Effector memory CD4-positive, alpha-beta T cell (primary cell): ENCODE measurements around the gene TSHZ2.

Source experiments
- DNase-seq, 3 donors: peaks; one replicate each; pipeline ENCODE4 v3.0.0-alpha.2; 2020
- H3K27ac ChIP-seq: 2 replicates; pipeline ENCODE4 v1.7.0; 2013; ENCODE audit warnings: mild to moderate bottlenecking, low read length, moderate library complexity; ENCODE audit not compliant: insufficient read depth, poor library complexity, severe bottlenecking
- H3K27me3 ChIP-seq: replicated peaks from 2 replicates; pipeline ENCODE4 v1.7.0; 2013; ENCODE audit warnings: mild to moderate bottlenecking, low read length; ENCODE audit not compliant: insufficient read depth, control insufficient read depth, poor library complexity, severe bottlenecking
- H3K36me3 ChIP-seq: 2 replicates; pipeline ENCODE4 v1.7.0; 2013; ENCODE audit warnings: mild to moderate bottlenecking, low read length, moderate library complexity; ENCODE audit not compliant: control insufficient read depth, insufficient read depth
- H3K4me1 ChIP-seq: 2 replicates; pipeline ENCODE4 v1.7.0; 2013; ENCODE audit warnings: low read length, mild to moderate bottlenecking; ENCODE audit not compliant: control insufficient read depth, insufficient read depth, poor library complexity, severe bottlenecking
- H3K4me3 ChIP-seq: 2 replicates; pipeline ENCODE4 v1.7.0; 2013; ENCODE audit warnings: low read length, low read depth, mild to moderate bottlenecking; ENCODE audit not compliant: insufficient read depth, poor library complexity, severe bottlenecking
- H3K9me3 ChIP-seq: 2 replicates; pipeline ENCODE4 v1.7.0; 2013; ENCODE audit warnings: mild to moderate bottlenecking, low read length, moderate library complexity; ENCODE audit not compliant: control insufficient read depth

The TSHZ2 gene

GRCh38 chr20:53150532-53150931 is 178.4 kb downstream of the TSHZ2 start:
- Histone ChIP-seq H3K9me3 (no peaks in the 10 kb centered on the region), H3K27me3 (no peaks in the 10 kb centered on the region), H3K4me1 (no peaks in the 10 kb centered on the region), H3K36me3 (no peaks in the 10 kb centered on the region), H3K4me3 (no peak overlapping the region), H3K27ac (no peak overlapping the region)
- no peak for DNase-seq

DNA sequence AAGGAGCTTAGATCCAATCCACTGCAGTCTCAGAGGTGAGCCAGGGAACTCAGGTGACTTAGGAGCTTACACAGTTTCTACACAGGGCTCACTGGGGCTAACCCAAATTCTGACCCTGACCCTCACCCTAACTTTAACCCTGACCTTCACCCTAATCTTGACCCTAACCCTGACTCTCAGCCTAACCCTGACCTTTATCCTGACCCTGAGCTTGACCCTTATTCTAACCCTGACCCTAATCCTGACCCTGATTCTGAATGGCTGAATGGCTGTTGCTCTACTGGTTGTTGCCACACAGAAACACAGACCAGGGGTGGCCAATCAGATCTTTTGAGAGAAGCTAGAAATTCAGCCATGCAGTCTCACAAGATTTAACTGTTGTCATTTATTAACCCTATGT is 180.1 kb downstream of the TSHZ2 start:
- Histone ChIP-seq H3K4me3 (no peak overlapping the region), H3K27me3 (no peaks in the 10 kb centered on the region), H3K36me3 (no peaks in the 10 kb centered on the region), H3K27ac (no peak overlapping the region), H3K9me3 (no peaks in the 10 kb centered on the region), H3K4me1 (no peaks in the 10 kb centered on the region)
- no peak for DNase-seq

DNA sequence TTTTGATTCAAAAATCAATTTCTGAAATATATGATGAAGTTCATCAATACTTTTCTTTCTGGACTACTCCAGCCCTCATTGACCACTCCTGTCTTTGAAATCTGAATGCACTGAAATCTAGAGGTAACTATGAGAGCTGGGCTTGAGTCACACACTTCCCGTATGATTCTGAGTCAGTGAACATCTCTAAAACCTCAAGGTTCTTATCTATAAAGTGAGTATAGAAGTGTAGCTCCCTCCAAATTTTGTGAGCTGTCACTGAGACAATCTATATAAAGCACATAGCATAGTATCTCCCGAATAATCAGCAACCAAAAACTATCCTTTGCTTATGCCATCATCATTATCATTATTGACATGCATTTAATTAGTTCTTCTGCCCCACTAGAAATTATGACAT is 182.4 kb downstream of the TSHZ2 start:
- no peak for DNase-seq
- Histone ChIP-seq H3K4me1 (no peaks in the 10 kb centered on the region), H3K27me3 (no peaks in the 10 kb centered on the region)

DNA sequence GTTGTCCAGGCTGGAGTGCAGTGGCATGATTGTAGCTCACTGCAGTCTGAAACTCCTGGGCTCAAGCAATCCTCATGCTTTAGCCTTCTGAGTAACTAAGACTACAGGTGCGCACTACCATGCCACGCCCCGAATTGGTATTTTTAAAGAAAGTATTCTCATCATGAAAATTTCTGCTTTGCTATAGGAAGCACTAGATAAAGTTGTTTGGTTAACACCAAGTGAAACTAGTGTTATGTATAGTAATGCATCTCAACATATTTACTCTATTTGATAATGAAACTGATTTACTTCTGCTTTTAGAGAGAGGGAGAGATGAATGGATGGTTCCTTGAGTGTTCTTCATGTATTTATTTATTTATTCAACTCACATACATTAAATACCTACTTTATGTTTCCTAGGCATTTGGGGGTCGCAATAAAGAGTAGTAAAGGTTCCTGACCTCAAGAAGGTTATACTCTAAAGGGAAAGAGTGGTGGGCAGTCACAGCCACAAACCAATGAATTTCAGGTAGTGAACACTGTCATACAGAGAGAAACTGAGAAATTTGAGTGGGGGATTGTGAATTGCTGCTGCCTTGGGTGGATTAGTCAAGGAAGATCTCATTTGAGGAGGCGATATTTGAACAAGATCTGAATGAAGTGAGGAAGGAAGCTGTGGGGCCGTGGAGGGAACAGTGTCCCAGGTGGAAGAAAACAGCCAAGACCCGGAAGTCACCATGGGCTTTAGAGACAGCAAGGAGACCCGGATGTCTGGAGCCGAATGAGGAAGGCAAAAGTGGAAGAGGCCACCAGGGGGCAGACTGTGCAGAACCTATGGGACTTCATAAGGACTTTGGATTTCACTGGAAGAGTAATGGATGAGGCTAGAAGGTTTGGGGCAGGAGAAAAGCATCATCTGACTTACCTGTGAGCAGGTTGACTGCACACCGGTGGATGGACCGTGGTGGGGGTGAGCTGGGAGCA is 185.6 kb downstream of the TSHZ2 start:
- H3K4me1 ChIP-seq, result no peaks in the 10 kb centered on the region
- no peak overlapping the region for H3K27ac ChIP-seq
- no peaks in the 10 kb centered on the region for H3K27me3 ChIP-seq
- no peaks in the 10 kb centered on the region for H3K9me3 ChIP-seq
- peak in 2 of 3 donors; percentile 2 to 15 for DNase-seq
- no peak overlapping the region for H3K4me3 ChIP-seq
- H3K36me3 ChIP-seq, result no peaks in the 10 kb centered on the region

More for the DNA sequence above, 182.4 kb downstream of the TSHZ2 start:
- H3K36me3 ChIP-seq, result no peaks in the 10 kb centered on the region
- H3K4me3 ChIP-seq, result no peak overlapping the region
- no peaks in the 10 kb centered on the region for H3K9me3 ChIP-seq
- no peak overlapping the region for H3K27ac ChIP-seq

DNA sequence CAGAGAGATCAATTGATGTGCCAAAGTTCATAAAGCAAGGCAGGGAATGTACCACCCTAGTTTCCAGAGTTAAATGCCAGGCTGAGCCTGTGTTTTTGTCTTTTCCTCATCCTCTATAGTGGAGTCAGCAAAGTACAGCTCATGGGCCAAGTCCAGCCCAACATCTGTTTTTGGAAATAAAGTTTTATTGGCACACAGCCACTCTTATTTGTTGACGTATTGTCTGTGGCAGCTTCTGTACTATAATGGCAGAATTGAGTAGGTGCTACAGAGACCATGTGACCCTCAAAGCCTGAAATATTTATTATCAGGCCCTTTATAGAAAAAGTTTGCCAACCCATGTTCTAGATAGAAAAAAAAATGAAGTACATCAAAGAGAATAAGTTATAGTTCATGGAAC is 187.0 kb downstream of the TSHZ2 start:
- no peaks in the 10 kb centered on the region for H3K36me3 ChIP-seq
- no peaks in the 10 kb centered on the region for H3K9me3 ChIP-seq

DNA sequence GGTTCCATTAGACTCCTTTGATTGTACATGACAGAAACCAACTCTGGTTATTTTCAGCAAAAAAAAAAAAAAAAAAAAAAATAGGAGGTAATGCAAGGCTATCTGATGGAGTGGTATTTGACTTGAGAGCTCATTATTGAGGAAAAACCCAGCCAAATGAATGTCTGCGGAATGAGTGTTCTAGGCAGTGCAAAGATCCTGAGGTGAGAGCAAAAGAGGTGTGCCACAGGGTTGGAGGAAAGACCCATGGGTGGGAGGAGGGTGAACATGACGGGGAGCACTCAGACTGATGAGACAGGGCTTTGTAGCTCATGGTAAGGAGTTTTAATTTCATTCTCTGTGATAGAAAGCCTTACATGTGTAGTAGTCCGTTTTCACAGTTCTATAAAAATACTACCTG is 188.9 kb downstream of the TSHZ2 start:
- Histone ChIP-seq H3K27me3 (no peaks in the 10 kb centered on the region), H3K4me1 (no peaks in the 10 kb centered on the region), H3K36me3 (no peaks in the 10 kb centered on the region), H3K4me3 (no peak overlapping the region), H3K9me3 (no peaks in the 10 kb centered on the region), H3K27ac (no peak overlapping the region)
- DNase-seq, result no peak

More for the DNA sequence above, 187.0 kb downstream of the TSHZ2 start:
- no peak for DNase-seq
- H3K27ac ChIP-seq, result no peak overlapping the region
- H3K4me1 ChIP-seq, result no peaks in the 10 kb centered on the region
- no peaks in the 10 kb centered on the region for H3K27me3 ChIP-seq
- no peak overlapping the region for H3K4me3 ChIP-seq

- no peak for DNase-seq
- Histone ChIP-seq H3K27me3 (no peaks in the 10 kb centered on the region), H3K4me3 (no peak overlapping the region), H3K4me1 (no peaks in the 10 kb centered on the region), H3K27ac (no peak overlapping the region), H3K9me3 (no peaks in the 10 kb centered on the region), H3K36me3 (no peaks in the 10 kb centered on the region)
Observed at GRCh38 chr20:53161473-53161872, 189.3 kb downstream of the TSHZ2 start.

GRCh38 chr20:53162251-53162835 is 190.2 kb downstream of the TSHZ2 start:
- H3K36me3 ChIP-seq, result no peaks in the 10 kb centered on the region
- H3K9me3 ChIP-seq, result no peaks in the 10 kb centered on the region
- DNase-seq, result no peak
- H3K27me3 ChIP-seq, result no peaks in the 10 kb centered on the region
- H3K4me1 ChIP-seq, result no peaks in the 10 kb centered on the region
- H3K27ac ChIP-seq, result no peak overlapping the region
- H3K4me3 ChIP-seq, result no peak overlapping the region

- DNase-seq, result no peak
- H3K27ac ChIP-seq, result no peak overlapping the region
Observed at GRCh38 chr20:53163486-53163885, 191.3 kb downstream of the TSHZ2 start.

DNA sequence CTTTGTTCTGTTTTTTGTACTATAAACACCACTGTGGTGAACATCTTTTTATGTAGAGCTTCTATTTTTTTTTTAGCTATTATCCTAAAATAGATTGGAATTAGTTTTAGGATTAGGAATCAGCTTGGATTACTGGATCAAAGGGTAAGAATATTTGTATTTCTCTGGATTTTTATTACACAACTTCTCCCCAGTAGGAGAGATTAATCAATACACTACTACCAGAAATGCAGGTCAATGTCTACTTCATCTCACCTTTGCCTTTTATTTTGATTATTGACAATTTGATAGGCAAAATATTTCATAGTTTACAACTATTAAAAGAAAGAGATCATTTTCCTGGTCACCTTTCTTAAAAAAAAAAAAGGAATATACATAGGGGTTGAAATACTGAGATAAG is 191.9 kb downstream of the TSHZ2 start:
- H3K36me3 ChIP-seq, result no peaks in the 10 kb centered on the region
- no peak for DNase-seq

More at GRCh38 chr20:53163486-53163885, 191.3 kb downstream of the TSHZ2 start:
- no peak overlapping the region for H3K4me3 ChIP-seq
- no peaks in the 10 kb centered on the region for H3K36me3 ChIP-seq
- H3K9me3 ChIP-seq, result no peaks in the 10 kb centered on the region
- no peaks in the 10 kb centered on the region for H3K27me3 ChIP-seq
- H3K4me1 ChIP-seq, result no peaks in the 10 kb centered on the region

More for the DNA sequence above, 191.9 kb downstream of the TSHZ2 start:
- H3K4me1 ChIP-seq, result no peaks in the 10 kb centered on the region
- H3K9me3 ChIP-seq, result no peaks in the 10 kb centered on the region
- H3K27ac ChIP-seq, result no peak overlapping the region
- no peak overlapping the region for H3K4me3 ChIP-seq
- no peaks in the 10 kb centered on the region for H3K27me3 ChIP-seq
